ENCODE data around the gene MAP3K20. TPM values are rescaled to one million over a fixed set of nuclear protein-coding genes. Genes with fewer than 3 reads are reported as not detected.
"Not testable (repeated sequence)": the region's sequence is repeated elsewhere in the genome, so short reads cannot be mapped to it uniquely, and the experiment has no call there.

Gene MAP3K20
- total and polyA plus RNA-seq, 2 of the 8 experiments (the other 6 are each of a cell fraction or from before 2014, with no cell fraction given), result 3.1 to 11.1 TPM

GRCh38 chr2:173174339-173174738 is 98.7 kb downstream of the MAP3K20 start:
- H3K79me2 ChIP-seq (ENCODE audit: control insufficient read depth in 1 of 2, insufficient read depth in 2 of 2, low read length in 2 of 2); H4K5ac ChIP-seq (ENCODE audit: insufficient read length, low read depth, low read length); H2BK5ac ChIP-seq (ENCODE audit: low read depth, low read length); H3K79me1 ChIP-seq (ENCODE audit: low read depth, low read length); H3K56ac ChIP-seq (replicated peaks; ENCODE audit: insufficient read length, low read depth, low read length); H3K9ac ChIP-seq (replicated peaks in 1 of 4; ENCODE audit: extremely low read depth in 1 of 4, low read depth in 3 of 4, low read length in 3 of 4); H3K27me3 ChIP-seq (replicated peaks in 1 of 4; ENCODE audit: control insufficient read depth in 3 of 4, extremely low read depth in 1 of 4, insufficient read depth in 3 of 4, low read length in 3 of 4); H3K36me3 ChIP-seq (ENCODE audit: control insufficient read depth in 2 of 4, insufficient read depth in 4 of 4, low read length in 3 of 4); H2BK15ac ChIP-seq (ENCODE audit: low read length); H3K4me3 ChIP-seq (ENCODE audit: extremely low read depth in 1 of 4, insufficient read depth in 2 of 4, low read depth in 3 of 4, low read length in 4 of 4); H4K91ac ChIP-seq (replicated peaks; ENCODE audit: insufficient read length, low read length); H3K4me2 ChIP-seq (ENCODE audit: insufficient read depth in 1 of 2, low read depth in 2 of 2, low read length in 2 of 2); H4K20me1 ChIP-seq (replicated peaks in 1 of 2; ENCODE audit: control insufficient read depth in 1 of 2, insufficient read depth in 2 of 2, low read length in 2 of 2); H3K4ac ChIP-seq (replicated peaks; ENCODE audit: insufficient read length, low read depth, low read length); H2BK120ac ChIP-seq (replicated peaks; ENCODE audit: low read depth, low read length); POLR2A ChIA-PET (ENCODE audit: partially characterized antibody); H3K4me1 ChIP-seq (replicated peaks in 1 of 4; ENCODE audit: control insufficient read depth in 3 of 4, insufficient read depth in 4 of 4, low read length in 3 of 4); H3K27ac ChIP-seq (ENCODE audit: low read depth, low read length); H3K23me2 ChIP-seq (ENCODE audit: low read depth, low read length); FAIRE-seq; H3K9me3 ChIP-seq (ENCODE audit: insufficient read depth in 2 of 2, low read depth in 1 of 2, low read length in 1 of 2); H3K18ac ChIP-seq (ENCODE audit: extremely low read depth, low read length); H3K23ac ChIP-seq (ENCODE audit: insufficient read length); H2AFZ ChIP-seq (ENCODE audit: low read length); H2AK5ac ChIP-seq (ENCODE audit: low read depth, low read length); H3K14ac ChIP-seq (ENCODE audit: insufficient read length); H2BK12ac ChIP-seq (ENCODE audit: low read depth, low read length); H4K8ac ChIP-seq (ENCODE audit: extremely low read depth, insufficient read depth, low read length); H2BK20ac ChIP-seq (ENCODE audit: low read length); DNase-seq (ENCODE audit: low read depth in 1 of 2, low spot score in 2 of 2): not testable (repeated sequence)
- CTCF ChIA-PET (ENCODE audit: partially characterized antibody), result interaction anchor here (0.7 kb wide), 1 partner anchor 10 kb away, joined by 3 read pairs; no protein-coding TSS in a partner anchor
- WGBS, 2 experiments (ENCODE audit: extremely low coverage in 1 of 2, insufficient coverage in 1 of 2, insufficient read length in 1 of 2, insufficient replicate concordance in 2 of 2, low coverage in 1 of 2, low lambda C conversion rate in 2 of 2, missing lambda C conversion rate in 1 of 2), result 95% methylated on average over 3 of the region's 3 CpGs; no CpG with 5 or more reads in 1 of the 2 experiments

Data from H1 (cell line).